GM18951 (cell line): ENCODE results near the gene AGAP3.
"Not testable (repeated sequence)": the region's sequence is repeated elsewhere in the genome, so short reads cannot be mapped to it uniquely, and the experiment has no call there.

ENCODE experiments used
- POLR2A ChIP-seq: IDR thresholded peaks from 4 replicates; pipeline ENCODE4 v1.6.1; 2011; ENCODE audit warnings: mild to moderate bottlenecking; ENCODE audit not compliant: insufficient read length, insufficient read depth; ENCODE audit errors: extremely low read depth
- in situ Hi-C: fragments of 300-500 bp; cut with MboI; formaldehyde crosslinking; loops from one replicate; pipeline ENCODE4 v1.12.0; 2022; ENCODE audit warnings: low sequenced_read_pairs, mixed read lengths, inconsistent platforms; ENCODE audit not compliant: unreplicated experiment

The AGAP3 gene

DNA sequence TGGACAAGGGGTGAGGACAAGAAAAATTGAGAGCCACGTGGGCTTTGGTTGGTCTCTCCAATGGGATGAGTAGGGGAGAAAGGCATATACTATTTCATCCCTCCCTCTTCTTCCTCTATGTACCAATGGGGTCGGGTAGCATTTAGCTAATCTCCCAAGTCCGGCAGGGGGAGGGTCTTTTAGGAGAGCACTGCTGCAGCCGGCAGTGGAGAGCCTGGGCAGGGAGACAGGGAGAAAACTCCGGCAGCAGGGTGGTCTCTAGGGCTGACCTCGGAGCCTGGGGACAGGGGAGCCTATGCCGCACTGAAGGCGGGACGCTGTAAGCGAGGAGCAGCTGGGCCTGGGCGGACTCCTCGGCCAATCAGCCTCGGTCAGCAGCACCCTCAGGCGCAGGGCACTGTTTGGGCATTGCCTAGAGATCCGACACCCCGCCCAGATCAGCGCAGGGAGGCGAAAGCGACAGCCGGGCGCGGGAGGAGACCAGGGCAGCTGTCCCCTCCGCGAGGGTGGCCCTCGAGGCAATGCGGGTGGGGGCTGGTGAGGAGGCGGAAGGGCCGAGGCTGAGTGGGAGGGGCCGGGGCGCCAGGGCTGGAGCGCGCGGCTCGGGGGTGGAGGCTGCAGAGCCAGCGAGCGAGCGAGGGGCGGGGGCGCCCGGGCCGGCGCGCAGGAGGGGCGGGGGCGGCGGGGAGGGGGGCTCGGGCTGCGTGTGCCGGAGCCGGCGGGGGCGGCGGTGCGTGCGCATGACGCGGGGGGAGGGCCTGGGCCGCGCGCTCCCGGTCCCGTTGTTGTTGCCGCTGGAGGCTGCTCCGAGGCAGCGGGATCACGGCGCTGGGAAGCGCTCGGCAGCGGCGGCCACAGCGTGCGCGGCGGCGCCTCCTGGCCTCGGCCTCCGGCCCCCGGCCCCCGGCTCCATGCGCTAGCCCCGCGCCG is at the start of gene AGAP3:
AGAP3 (plus strand) TSS at position 785 of the 930 bp plus-strand sequence. CDS start 267 bp downstream, outside the sequence.
- peak; percentile 81 for TF ChIP-seq POLR2A
- in situ Hi-C loops = no loop called here

DNA sequence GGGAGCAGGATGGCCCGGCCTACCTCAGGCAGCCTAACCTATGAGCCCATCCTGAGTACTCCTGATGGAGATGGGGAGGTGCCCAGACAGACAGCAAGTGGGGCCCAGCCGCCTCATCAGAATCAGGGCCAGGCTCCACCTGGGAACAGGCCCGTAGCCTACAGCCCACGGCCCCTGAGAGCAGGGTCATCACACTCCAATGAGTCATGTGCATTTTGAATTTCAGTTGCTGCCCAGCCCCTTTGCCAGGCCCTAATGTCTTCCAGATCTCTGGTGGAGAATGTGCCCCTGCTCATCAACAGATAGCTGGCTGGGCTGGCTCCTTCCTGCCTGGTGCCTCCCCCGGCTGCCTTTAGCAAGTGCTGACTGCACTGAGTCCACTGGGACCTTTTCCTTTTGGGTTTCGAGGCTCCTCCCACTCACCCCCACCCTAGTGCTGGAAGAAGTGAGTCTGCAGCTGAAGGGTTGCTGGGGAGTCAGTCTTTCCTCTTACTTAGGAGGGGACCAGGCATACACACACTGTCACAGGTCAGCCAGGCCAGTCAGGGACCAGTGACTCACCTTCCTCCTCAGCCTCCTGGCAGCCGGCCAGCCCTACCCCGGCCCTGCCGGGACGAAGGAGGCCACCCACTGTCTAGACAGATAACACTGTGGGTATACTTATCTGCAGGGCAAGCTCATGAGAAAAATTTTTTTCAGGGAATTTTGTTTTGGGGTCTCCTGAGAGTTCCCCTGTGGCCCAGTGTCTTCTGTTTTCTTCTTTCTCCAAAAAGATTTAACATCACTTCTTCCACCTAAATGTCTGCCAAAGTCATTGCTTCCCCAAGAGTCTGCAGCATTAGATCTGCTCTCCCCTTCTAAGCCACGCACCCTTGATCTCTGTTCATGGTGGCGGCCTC is 47.1 kb upstream of the AGAP3 start:
- no peak for TF ChIP-seq POLR2A
- in situ Hi-C loops = no loop called here

- no peak for TF ChIP-seq POLR2A
- in situ Hi-C loops = no loop called here
Measured at GRCh38 chr7:151039850-151040548, 46.3 kb upstream of the AGAP3 start.

DNA sequence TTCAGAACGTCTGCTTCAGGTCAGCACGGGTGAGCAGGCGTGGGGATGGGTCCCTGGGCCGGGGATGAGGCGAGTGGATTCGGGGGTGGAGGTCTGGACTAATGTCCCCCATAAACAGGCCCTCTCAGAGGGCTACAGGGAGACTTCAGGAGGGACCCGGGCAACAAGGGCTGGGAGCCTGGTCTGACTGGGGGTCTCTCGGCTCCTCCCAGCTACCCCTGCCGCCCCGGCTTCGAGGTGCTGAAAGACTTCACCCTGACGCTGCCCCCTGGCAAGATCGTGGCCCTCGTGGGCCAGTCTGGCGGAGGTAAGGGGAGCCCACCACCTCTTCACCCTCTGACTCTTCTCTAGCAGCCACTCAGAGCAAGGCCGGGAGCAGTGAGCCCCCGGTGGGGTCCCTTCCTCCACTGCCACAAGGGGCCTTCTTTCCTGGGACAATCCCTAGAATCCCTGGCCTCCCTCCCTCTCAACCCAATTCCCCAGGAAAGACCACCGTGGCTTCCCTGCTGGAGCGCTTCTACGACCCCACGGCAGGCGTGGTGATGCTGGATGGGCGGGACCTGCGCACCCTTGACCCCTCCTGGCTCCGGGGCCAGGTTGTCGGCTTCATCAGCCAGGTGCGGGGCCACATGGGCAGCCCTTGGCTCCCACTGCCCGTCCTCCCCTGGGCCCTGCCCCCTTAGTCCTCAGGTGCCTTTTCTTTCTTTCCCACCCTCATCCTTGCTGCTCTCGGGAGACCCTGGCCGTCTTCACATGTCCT is 45.5 kb upstream of the AGAP3 start:
- no peak for TF ChIP-seq POLR2A
- in situ Hi-C loops = no loop called here

DNA sequence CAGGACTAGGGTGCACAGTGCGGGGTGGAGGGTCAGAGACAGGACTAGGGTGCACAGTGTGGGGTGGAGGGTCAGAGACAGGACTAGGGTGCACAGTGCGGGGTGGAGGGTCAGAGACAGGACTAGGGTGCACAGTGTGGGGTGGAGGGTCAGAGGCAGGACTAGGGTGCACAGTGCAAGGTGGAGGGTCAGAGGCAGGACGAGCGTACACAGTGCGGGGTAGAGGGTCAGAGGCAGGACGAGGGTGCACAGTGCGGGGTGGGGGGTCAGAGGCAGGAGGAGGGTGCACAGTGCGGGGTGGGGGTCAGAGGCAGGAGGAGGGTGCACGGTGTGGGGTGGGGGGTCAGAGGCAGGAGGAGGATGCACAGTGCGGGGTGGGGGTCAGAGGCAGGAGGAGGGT is 42.8 kb upstream of the AGAP3 start:
- in situ Hi-C loops = not testable (repeated sequence)

DNA sequence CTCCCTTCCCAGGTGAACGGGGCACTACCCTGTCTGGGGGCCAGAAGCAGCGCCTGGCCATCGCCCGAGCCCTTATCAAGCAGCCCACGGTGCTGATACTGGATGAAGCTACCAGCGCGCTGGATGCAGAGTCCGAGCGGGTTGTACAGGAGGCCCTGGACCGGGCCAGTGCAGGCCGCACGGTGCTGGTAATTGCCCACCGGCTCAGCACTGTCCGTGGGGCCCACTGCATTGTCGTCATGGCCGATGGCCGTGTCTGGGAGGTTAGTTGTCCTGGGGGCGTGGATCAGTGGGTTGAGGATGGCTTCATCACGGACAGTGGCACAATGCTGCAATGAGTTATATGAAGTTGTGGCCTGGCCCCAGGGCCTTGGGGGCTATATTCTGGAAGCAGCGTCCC is 42.3 kb upstream of the AGAP3 start:
- TF ChIP-seq POLR2A = no peak
- in situ Hi-C loops = no loop called here

DNA sequence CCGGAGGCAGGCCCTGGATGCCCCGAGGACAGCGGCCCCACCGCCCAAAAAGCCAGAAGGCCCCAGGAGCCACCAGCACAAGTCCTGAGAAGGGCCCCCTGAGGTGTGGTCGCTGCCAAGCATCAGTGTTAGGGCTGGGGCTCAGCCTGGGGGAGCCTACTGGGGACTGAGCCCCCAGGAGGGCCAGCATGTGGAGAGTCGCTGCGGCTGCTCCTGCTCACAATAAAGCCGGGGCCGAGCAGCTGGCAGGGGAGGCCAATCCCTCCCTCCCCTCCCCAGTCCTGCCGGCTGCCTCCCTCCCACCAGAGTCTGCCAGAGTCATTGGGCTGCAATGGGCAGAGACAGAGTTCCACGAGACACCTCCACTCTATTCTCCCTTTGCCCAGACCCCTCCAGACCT is 41.0 kb upstream of the AGAP3 start:
- in situ Hi-C loops = no loop called here
- no peak for TF ChIP-seq POLR2A

DNA sequence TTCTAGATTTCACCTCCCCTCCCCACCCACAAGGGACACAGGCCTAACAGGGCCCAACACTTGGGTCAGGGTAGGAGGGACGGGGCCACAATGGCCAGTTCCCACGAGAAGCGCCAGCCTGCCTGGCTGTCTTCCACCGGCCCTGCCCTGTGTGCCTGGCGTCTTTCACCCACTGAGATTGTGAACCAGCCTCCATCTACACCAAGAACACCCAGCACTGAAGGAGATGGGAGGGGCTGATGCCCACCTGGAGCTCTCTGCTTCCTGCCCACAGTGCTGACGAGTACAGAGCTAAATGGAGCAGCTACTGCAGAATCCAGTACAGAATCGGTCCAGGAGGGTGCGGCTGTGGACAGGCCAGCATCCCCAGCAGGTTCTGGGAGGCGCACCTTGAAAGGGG is 40.3 kb upstream of the AGAP3 start:
- in situ Hi-C loops = no loop called here
- TF ChIP-seq POLR2A = no peak

DNA sequence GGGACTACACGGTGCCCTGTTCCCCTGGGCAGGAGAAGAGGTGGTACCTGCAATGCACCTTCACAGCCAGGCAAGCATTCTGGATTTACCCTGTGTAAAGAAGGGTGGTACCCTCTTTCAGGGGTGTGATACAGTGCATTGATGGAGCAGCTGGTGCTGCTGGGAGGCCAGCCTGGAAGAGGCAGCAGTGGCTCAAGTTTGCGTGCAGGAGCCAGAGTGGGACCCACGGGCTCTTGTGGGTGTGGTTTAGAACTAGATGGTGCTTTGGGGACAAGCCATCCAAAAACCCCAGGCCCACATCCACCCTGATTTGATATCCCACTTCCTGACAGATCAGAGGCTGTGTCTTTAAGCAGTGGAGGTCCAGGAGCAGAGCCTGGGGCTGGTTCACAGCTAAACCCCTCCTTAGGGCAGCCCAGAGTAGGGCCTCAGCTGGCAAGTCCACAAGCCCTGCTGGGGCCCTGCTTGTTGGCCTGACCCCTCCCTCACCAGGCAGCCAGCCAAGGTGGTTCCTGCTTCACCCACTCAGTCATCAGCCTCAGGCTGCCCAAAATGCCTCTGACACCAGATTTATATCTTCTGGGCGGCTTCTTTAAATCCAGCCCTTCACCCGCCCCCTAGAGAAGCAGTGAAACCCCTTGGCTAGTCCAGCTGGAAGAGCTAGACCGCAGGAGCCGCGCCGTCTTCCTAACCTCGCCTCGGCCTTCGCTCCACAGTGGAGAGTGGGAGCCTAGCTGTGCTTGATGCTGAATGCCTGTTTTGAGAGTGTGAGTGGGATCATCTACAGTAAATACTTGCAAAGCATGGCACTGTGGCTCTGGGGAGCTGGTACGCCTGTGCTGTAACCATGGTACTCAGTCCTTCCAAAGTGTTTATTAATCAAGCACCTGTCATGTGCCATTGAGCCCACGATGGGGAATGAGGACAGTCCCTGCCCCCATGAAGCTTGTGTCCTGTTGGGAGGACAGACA is 39.4 kb upstream of the AGAP3 start:
- TF ChIP-seq POLR2A = no peak
- in situ Hi-C loops = no loop called here

GRCh38 chr7:151047976-151048815 is 38.1 kb upstream of the AGAP3 start, which contains the start of gene ASIC3:
Gene ASIC3 (plus strand): TSS chr7:151048531. CDS start chr7:151048886, 355 bp downstream.
- in situ Hi-C loops = no loop called here
- TF ChIP-seq POLR2A = no peak

GRCh38 chr7:151048911-151049463 is 37.3 kb upstream of the AGAP3 start:
- in situ Hi-C loops = no loop called here
- no peak for TF ChIP-seq POLR2A
